Measurements from ENCODE around the gene TULP4. TPM values are rescaled to one million over a fixed set of nuclear protein-coding genes. Genes with fewer than 3 reads are reported as not detected.

TULP4 gene
- total RNA-seq, 1 experiment from 2014 or later, result 64.6 TPM

GRCh38 chr6:158413814-158414565, 101.7 kb downstream of the TULP4 start:
- H3K14ac ChIP-seq (ENCODE audit: insufficient read depth, low read length), result no peak overlapping the region
- no peak overlapping the region for H3K56ac ChIP-seq (ENCODE audit: insufficient read length, low read depth, low read length)
- Mint-ChIP-seq H3K9me3 (0 out of 5 replicates have a peak, but pooled peaks cover 0 to 2% of the 10 kb centered on the region in 2 experiments), H3K4me1 (peaks cover 6 to 9% of the 10 kb centered on the region in 2 experiments), H3K4me3 (no peak overlapping the region), H3K27me3 (ENCODE audit: low read depth) (no peaks in the 10 kb centered on the region), H3K36me3 (ENCODE audit: insufficient read depth in 1 of 3, low read depth in 3 of 3) (peaks cover 0 to 24% (median 8%) of the 10 kb centered on the region in 3 experiments; a peak in 4 of 7 replicates), H3K27ac (peak overlapping the region in 2 of 3 experiments; percentile 44 to 49; a peak in 3 of 7 replicates)
- no peak overlapping the region for H4K91ac ChIP-seq (ENCODE audit: insufficient read length, low read depth, low read length)
- no peaks in the 10 kb centered on the region for H3K79me1 ChIP-seq (ENCODE audit: insufficient read depth, low read depth, low read length, poor library complexity, severe bottlenecking)
- no peak overlapping the region for H4K8ac ChIP-seq (replicated peaks; ENCODE audit: insufficient read length, low read depth, low read length)
- H3K27ac ChIP-seq (ENCODE audit: insufficient read length, low read depth, low read length), result no peak overlapping the region
- no peaks in the 10 kb centered on the region for H3K9me3 ChIP-seq (ENCODE audit: control insufficient read depth, low read depth, low read length)
- H2BK12ac ChIP-seq (ENCODE audit: insufficient read length, low read depth, low read length), result no peak overlapping the region
- WGBS (ENCODE audit: extremely low coverage, insufficient read length, low lambda C conversion rate), result no CpG with 5 or more reads among the region's 5 CpGs
- H3K4ac ChIP-seq (ENCODE audit: low read depth, low read length), result no peak overlapping the region
- no peak overlapping the region for H2BK5ac ChIP-seq (ENCODE audit: insufficient read length, low read length)
- H3K27me3 ChIP-seq (ENCODE audit: insufficient read depth, low read length), result no peaks in the 10 kb centered on the region
- H2BK15ac ChIP-seq (ENCODE audit: low read depth, low read length), result no peak overlapping the region
- no peak overlapping the region for H2AK5ac ChIP-seq (ENCODE audit: insufficient read length, low read length)
- no peak overlapping the region for H2AFZ ChIP-seq (ENCODE audit: low read length)
- no peak overlapping the region for H4K5ac ChIP-seq (ENCODE audit: insufficient read length, low read depth, low read length)
- H3K18ac ChIP-seq (ENCODE audit: insufficient read length, low read depth, low read length), result no peak overlapping the region
- H3K79me2 ChIP-seq (ENCODE audit: insufficient read depth, low read length), result no peaks in the 10 kb centered on the region; the same call in 1 of the 2 replicates
- TF ChIP-seq, protein P1, sequence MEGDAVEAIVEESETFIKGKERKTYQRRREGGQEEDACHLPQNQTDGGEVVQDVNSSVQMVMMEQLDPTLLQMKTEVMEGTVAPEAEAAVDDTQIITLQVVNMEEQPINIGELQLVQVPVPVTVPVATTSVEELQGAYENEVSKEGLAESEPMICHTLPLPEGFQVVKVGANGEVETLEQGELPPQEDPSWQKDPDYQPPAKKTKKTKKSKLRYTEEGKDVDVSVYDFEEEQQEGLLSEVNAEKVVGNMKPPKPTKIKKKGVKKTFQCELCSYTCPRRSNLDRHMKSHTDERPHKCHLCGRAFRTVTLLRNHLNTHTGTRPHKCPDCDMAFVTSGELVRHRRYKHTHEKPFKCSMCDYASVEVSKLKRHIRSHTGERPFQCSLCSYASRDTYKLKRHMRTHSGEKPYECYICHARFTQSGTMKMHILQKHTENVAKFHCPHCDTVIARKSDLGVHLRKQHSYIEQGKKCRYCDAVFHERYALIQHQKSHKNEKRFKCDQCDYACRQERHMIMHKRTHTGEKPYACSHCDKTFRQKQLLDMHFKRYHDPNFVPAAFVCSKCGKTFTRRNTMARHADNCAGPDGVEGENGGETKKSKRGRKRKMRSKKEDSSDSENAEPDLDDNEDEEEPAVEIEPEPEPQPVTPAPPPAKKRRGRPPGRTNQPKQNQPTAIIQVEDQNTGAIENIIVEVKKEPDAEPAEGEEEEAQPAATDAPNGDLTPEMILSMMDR (conservative IDR thresholded peaks at IDR 0.05), result no peak
- no peak overlapping the region for H3K9ac ChIP-seq (ENCODE audit: extremely low read depth, insufficient read length, low read length)
- no peak overlapping the region for H3K4me2 ChIP-seq (ENCODE audit: insufficient read depth, insufficient read length, low read length)
- H3K23ac ChIP-seq (ENCODE audit: insufficient read length, low read depth, low read length), result no peak overlapping the region
- H2BK20ac ChIP-seq (ENCODE audit: low read depth, low read length, poor library complexity, severe bottlenecking), result no peak overlapping the region
- no peak for DNase-seq
- no peaks in the 10 kb centered on the region for H3K23me2 ChIP-seq (ENCODE audit: insufficient read length, low read depth, low read length, poor library complexity, severe bottlenecking)
- no peak overlapping the region for H3T11ph ChIP-seq (ENCODE audit: low read length)
- no peak overlapping the region for H2BK120ac ChIP-seq (ENCODE audit: low read depth, low read length, poor library complexity, severe bottlenecking)
- H3K4me1 ChIP-seq (ENCODE audit: insufficient read depth, low read length), result no peaks in the 10 kb centered on the region
- no peaks in the 10 kb centered on the region for H4K20me1 ChIP-seq (ENCODE audit: control insufficient read depth, insufficient read depth, insufficient read length)

All from H9 (cell line).